Measurements from ENCODE around the gene RALGPS1.

DNA sequence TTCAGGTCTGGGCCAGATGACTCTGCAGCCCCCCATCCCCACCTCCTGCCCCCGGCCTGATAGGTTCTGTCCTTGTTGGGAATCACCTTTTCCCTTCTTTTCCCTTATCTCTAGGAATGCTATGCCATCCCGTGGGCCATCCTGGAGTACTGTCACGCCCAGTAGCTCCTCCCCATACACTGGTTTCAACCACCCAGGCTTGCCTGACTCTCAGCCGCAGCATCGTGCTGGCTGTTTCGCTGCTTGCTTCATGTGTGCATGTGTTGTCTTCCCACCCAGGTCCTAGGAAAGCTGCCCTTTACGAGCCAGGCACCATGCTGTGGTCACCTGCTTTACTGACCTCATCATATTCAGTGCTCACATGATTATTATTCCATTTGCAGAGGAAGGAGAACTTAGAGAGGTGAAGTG, 136.0 kb downstream of the RALGPS1 start:
- TF ChIP-seq POLR2A (IDR thresholded peaks at IDR 0.05), result no peak
- TF ChIP-seq, protein P1, sequence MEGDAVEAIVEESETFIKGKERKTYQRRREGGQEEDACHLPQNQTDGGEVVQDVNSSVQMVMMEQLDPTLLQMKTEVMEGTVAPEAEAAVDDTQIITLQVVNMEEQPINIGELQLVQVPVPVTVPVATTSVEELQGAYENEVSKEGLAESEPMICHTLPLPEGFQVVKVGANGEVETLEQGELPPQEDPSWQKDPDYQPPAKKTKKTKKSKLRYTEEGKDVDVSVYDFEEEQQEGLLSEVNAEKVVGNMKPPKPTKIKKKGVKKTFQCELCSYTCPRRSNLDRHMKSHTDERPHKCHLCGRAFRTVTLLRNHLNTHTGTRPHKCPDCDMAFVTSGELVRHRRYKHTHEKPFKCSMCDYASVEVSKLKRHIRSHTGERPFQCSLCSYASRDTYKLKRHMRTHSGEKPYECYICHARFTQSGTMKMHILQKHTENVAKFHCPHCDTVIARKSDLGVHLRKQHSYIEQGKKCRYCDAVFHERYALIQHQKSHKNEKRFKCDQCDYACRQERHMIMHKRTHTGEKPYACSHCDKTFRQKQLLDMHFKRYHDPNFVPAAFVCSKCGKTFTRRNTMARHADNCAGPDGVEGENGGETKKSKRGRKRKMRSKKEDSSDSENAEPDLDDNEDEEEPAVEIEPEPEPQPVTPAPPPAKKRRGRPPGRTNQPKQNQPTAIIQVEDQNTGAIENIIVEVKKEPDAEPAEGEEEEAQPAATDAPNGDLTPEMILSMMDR (IDR thresholded peaks at IDR 0.05), result no peak
